Rectal smooth muscle tissue (tissue), 1 donor: ENCODE measurements around the gene TPK1.
"Not testable (repeated sequence)": the region's sequence is repeated elsewhere in the genome, so short reads cannot be mapped to it uniquely, and the experiment has no call there.

ENCODE experiments used
- H3K27ac ChIP-seq: one replicate; pipeline ENCODE4 v1.7.0; 2013; ENCODE audit warnings: low read depth, low read length, inconsistent platforms
- H3K27me3 ChIP-seq: one replicate; pipeline ENCODE4 v1.7.0; 2013; ENCODE audit warnings: low read length; ENCODE audit not compliant: control insufficient read depth, insufficient read depth
- H3K36me3 ChIP-seq: one replicate; pipeline ENCODE4 v1.7.0; 2013; ENCODE audit warnings: low read length; ENCODE audit not compliant: control insufficient read depth, insufficient read depth
- H3K4me1 ChIP-seq: one replicate; pipeline ENCODE4 v1.7.0; 2013; ENCODE audit warnings: low read length; ENCODE audit not compliant: control insufficient read depth, insufficient read depth
- H3K4me3 ChIP-seq: one replicate; pipeline ENCODE4 v1.7.0; 2013; ENCODE audit warnings: low read length
- H3K9ac ChIP-seq: one replicate; pipeline ENCODE4 v1.7.0; 2013; ENCODE audit warnings: low read length

TPK1 gene

DNA sequence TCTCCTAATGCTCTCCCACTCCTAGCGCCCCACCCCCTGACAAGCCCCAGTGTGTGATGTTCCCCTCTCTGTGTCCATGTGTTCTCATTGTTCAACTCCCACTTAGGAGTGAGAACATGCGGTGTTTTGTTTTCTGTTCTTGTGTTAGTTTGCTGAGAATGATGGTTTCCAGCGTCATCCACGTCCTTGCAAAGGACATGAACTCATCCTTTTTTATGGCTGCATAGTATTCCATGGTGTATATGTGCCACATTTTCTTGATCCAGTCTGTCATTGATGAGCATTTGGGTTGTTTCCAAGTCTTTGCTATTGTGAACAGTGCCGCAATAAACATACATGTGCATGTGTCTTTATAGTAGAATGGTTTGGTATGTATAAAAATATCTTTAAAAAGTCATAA, 261.1 kb downstream of the TPK1 start:
- not testable (repeated sequence) for H3K36me3 ChIP-seq, H3K9ac ChIP-seq, H3K27ac ChIP-seq, H3K27me3 ChIP-seq, H3K4me1 ChIP-seq, H3K4me3 ChIP-seq

DNA sequence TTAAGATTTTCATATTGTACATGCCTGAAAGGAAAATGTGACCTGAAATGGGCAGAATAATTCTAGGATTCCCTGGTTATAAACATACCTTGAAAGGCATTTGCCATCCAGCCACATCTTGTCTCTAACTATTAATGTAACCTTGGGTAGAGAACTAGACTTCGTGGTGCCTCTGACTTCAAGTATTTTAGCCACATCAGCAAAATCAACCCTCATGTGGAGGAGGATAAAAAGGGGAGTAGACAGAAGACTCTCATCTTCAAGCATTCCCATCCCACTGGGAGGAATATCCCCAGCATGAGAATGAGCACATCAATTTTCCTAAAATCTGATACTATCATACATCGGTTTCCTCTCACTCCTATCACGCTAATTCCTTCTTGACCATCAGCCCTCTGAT, 267.6 kb downstream of the TPK1 start:
- no peak overlapping the region for H3K27ac ChIP-seq
- H3K4me3 ChIP-seq = no peak overlapping the region
- H3K4me1 ChIP-seq = no peaks in the 10 kb centered on the region
- H3K36me3 ChIP-seq = no peaks in the 10 kb centered on the region
- no peak overlapping the region for H3K9ac ChIP-seq
- H3K27me3 ChIP-seq = no peaks in the 10 kb centered on the region

DNA sequence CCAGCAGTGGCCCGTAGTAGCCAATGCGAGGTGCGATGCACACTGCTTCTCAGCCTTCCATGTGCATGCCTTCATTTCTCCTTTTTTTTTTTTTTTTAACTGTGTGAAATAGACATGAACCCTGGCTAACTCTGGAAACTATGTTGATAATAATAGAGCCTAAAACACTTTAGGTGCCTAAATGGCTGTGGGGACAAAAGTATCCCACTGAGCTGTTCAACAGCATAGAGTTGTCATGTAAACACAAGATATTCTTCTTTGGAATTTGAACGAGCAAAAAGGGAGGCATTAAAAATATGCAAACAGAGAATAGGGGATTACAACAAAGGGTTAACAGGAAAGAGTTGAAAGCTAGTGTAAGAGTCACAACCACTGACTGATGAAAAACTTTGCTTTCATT, 270.3 kb downstream of the TPK1 start:
- H3K4me1 ChIP-seq = no peaks in the 10 kb centered on the region
- no peaks in the 10 kb centered on the region for H3K36me3 ChIP-seq
- no peaks in the 10 kb centered on the region for H3K27me3 ChIP-seq
- H3K4me3 ChIP-seq = no peak overlapping the region
- H3K9ac ChIP-seq = no peak overlapping the region
- H3K27ac ChIP-seq = no peak overlapping the region

DNA sequence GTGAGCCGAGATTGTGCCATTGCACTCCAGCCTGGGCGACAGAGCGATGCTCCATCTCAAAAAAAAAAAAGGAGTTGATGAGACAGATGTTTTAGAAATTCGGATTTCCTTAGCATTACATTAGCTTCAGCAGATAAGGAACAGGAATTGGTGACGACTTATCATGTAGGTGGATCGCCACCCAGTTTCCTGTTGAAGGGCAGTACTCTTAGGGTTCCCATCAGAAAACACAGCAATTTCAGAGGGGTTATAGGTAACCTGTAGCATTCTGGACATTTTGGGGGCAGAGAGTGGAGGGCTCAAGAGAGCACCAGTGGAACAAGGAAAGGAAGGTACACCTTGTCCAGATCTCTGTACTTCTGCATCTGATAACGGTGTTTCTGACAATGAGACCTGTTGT, 286.0 kb downstream of the TPK1 start:
- H3K9ac ChIP-seq = no peak overlapping the region
- H3K4me3 ChIP-seq = no peak overlapping the region
- no peaks in the 10 kb centered on the region for H3K27me3 ChIP-seq
- H3K36me3 ChIP-seq = no peaks in the 10 kb centered on the region
- H3K27ac ChIP-seq = no peak overlapping the region
- H3K4me1 ChIP-seq = peaks cover 2% of the 10 kb centered on the region

DNA sequence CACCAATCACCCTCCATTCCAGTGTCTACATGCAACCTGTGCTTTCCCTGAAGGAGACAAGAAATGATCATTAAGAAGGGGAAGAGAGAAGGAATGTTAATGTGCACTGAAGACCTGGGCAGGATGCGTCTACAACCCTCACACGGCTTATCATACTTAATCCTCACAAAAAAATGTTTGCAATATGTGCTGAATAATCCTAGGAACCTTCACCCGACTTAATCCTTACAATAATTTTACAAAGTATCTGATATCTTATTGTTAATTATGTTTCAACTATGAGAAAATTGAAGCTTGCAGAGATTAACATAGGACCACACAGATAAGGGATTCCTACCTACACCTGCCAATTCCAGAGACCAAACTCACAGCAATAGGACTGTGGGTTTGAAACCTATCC, 287.3 kb downstream of the TPK1 start:
- H3K4me1 ChIP-seq = peaks cover 2% of the 10 kb centered on the region
- no peaks in the 10 kb centered on the region for H3K36me3 ChIP-seq
- H3K9ac ChIP-seq = no peak overlapping the region
- no peaks in the 10 kb centered on the region for H3K27me3 ChIP-seq
- no peak overlapping the region for H3K4me3 ChIP-seq
- no peak overlapping the region for H3K27ac ChIP-seq

DNA sequence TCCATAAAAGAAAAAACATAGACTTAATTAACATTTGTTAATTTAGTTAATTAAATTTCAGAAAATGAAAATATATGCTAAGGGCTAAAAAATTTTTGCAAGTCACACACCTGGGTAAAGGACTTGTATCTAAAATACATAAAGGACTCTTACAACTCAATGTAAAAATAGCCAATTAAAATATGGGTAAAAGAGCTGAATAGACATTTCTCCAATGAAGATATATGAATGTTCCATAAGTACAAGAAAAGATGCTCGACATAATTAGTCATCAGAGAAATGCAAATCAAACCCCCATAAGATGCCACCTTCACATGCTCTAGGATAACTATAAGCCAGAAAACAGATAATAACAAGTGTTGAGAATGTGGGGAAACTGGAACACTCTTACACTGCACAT, 288.0 kb downstream of the TPK1 start:
- H3K4me1 ChIP-seq = peaks cover 2% of the 10 kb centered on the region
- no peak overlapping the region for H3K4me3 ChIP-seq
- no peaks in the 10 kb centered on the region for H3K27me3 ChIP-seq
- no peak overlapping the region for H3K27ac ChIP-seq
- no peaks in the 10 kb centered on the region for H3K36me3 ChIP-seq
- H3K9ac ChIP-seq = no peak overlapping the region

DNA sequence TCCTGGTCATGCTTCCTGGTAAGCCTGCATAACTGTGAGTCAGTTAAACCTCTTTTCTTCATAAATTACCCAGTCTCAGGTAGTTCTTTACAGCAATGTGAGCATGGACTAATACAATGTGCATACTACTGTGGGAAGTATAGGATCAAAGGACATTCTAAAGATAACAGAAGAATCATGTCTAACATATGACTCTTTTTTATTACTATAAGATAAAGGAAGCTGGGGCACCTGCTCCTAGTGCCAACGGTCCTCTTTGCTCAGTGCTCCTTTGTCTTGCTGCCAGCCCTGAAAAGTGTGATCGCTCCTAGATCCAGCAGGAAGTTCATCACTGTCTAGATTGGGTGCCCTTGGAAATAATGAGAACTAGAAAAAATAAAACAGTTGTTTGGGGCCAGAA, 289.1 kb downstream of the TPK1 start:
- peaks cover under 1% of the 10 kb centered on the region for H3K4me1 ChIP-seq
- no peaks in the 10 kb centered on the region for H3K27me3 ChIP-seq
- no peak overlapping the region for H3K9ac ChIP-seq
- no peak overlapping the region for H3K27ac ChIP-seq
- H3K36me3 ChIP-seq = no peaks in the 10 kb centered on the region
- no peak overlapping the region for H3K4me3 ChIP-seq

DNA sequence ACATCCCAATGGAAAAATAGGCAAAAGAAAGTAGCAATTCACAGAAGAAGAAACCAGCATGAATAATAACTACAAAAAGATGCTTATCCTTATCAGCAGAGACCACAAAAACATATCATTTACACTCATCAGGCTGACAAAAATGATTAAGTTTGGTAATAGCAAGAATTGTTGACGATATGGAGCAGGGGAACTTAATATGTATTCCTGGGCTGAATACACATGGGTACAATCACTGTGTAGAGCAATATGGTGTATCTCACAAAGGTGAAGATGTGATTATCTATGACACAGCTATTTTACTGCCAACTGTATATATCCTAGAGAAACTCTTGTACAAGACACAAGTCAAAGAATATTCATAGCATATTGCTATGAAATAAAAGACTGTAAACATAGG, 290.5 kb downstream of the TPK1 start:
- no peak overlapping the region for H3K4me3 ChIP-seq
- H3K4me1 ChIP-seq = no peaks in the 10 kb centered on the region
- no peaks in the 10 kb centered on the region for H3K36me3 ChIP-seq
- H3K27me3 ChIP-seq = no peaks in the 10 kb centered on the region
- H3K9ac ChIP-seq = no peak overlapping the region
- no peak overlapping the region for H3K27ac ChIP-seq

DNA sequence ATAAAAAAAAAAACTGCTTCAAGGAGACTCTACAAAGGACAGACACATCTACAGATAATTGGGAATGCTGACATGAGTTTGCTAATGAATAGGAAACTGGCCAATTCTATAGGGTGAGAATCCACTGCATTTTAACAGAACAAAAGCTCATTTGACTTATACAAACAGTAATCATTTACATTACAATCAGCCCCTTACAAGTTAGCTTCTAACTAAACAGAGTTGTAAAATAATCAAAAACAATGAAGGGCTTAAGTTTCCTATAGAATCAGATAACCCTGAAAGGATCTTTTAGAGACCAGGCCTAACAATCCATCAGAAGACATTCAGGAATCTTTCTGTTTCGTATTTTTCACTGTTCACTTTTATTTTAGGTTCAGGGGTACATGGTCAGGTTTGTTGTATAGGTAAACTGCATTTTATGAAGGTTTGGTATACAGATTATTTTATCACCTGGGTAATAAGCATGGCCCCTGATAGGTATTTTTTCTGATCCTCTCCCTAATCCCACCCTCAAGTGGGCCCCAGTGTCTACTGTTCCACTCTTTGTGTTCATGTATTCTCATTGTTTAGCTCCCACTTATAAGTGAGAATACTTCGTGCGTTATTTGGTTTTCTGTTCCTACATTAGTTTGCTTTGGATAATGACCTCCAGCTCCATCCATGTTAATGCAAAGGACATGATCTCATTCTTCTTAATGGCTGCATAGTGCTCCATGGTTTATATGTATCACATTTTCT, 301.0 kb downstream of the TPK1 start:
- Histone ChIP-seq H3K27ac (no peak overlapping the region), H3K36me3 (no peaks in the 10 kb centered on the region), H3K27me3 (no peaks in the 10 kb centered on the region), H3K4me3 (no peak overlapping the region), H3K9ac (no peak overlapping the region), H3K4me1 (no peaks in the 10 kb centered on the region)

DNA sequence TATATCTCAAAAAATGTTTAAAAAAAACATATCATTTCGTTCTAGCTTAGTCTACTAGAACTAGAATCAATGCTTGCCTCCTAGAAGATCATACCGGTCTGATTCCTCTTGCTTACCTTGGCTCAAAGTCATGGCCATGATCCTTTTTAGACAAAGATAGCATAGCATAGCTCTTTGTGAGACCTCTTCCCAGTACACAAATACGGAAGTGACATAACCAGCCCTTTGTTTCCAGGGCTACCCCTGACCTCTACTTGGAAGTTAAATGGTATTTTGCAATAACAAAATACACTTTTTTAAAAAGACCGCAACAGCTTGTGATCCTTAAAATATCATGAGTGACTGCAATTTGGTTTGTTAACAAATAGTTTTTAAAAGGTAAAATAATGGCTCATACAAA, 301.7 kb downstream of the TPK1 start:
- Histone ChIP-seq H3K9ac (no peak overlapping the region), H3K4me3 (no peak overlapping the region), H3K4me1 (no peaks in the 10 kb centered on the region), H3K27ac (no peak overlapping the region), H3K36me3 (no peaks in the 10 kb centered on the region), H3K27me3 (no peaks in the 10 kb centered on the region)

DNA sequence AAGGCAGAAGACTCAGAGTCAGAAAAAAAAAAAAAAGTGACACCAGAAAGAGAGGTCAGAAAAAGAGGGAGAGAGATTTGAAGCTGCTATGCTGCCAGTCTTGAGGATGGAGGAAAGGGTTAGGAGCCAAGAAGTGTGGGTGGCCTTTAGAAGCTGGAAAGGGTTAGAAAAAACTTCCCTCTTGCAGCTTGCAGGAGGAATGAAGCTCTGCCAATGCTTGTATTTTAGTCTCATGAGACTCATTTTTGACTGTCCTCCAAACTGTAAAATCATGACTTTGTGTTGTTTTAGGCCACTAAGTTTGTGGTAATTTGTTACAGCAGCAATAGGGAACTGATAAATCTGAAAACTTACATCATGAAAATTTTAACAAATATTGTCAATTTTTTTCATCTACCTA, 304.7 kb downstream of the TPK1 start:
- Histone ChIP-seq H3K4me1 (no peaks in the 10 kb centered on the region), H3K4me3 (no peak overlapping the region), H3K27me3 (no peaks in the 10 kb centered on the region), H3K27ac (no peak overlapping the region), H3K9ac (no peak overlapping the region), H3K36me3 (no peaks in the 10 kb centered on the region)

DNA sequence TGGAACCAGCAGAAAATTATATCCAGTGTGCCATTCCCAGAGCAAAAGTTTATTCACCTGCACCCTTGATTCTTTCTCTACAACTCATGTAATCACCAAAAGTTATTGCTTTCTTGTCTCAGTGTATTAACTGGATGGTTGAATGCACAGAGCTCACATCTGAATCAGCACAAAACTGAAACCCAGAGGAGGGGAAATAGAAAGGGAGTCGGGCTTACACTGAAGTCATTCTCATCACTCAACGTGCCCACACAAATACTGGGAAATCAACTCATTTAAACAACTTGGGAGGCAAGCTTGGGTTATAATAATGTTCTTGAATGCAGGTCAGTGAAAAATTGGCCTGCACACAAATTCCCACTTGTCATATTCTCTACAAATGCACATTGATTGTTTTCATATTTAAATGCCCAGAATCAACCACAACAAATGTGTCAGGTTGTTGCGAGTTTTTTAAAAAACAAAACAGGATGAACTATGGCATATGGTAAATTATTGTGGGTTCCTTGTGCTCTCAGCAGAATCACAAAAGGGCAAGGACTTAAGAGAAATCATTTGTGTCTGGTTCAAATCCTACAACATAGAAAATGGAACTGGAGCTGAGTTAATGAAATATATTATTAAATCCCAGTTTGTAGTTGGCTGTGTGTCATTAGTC, 306.5 kb downstream of the TPK1 start:
- no peaks in the 10 kb centered on the region for H3K36me3 ChIP-seq
- H3K27ac ChIP-seq = no peak overlapping the region
- no peak overlapping the region for H3K4me3 ChIP-seq
- no peak overlapping the region for H3K9ac ChIP-seq
- H3K27me3 ChIP-seq = no peaks in the 10 kb centered on the region
- H3K4me1 ChIP-seq = no peaks in the 10 kb centered on the region

DNA sequence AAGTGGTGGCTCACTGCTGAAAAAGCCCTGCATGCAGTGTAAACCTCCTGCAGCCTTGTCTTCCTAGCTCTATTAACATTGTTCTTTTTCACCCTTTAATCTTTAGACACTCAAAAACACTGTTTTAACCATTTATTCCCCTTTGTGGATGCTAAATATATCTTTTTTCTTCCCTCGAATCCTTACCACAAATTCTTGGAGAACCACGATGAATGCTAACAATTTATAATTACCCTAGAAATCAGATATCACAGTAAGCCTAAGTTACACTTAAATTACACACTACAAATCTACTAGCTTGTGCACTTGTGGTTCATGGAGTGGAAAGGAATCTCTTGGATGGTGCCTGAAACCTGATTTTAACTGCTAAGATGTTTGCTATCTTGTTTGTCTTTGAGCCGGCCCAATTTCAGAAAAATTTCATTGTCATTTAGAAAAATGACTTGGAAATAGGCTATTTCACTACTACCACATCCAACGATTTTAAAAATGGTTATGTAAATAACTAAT, 307.3 kb downstream of the TPK1 start:
- H3K27ac ChIP-seq = no peak overlapping the region
- H3K27me3 ChIP-seq = no peaks in the 10 kb centered on the region
- no peaks in the 10 kb centered on the region for H3K4me1 ChIP-seq
- no peaks in the 10 kb centered on the region for H3K36me3 ChIP-seq
- H3K4me3 ChIP-seq = no peak overlapping the region
- H3K9ac ChIP-seq = no peak overlapping the region
